SW480 (cell line): ENCODE data around the gene GINS2.
A peak's percentile ranks its signal among the peaks of the same experiment; 100 is the strongest.

ENCODE experiments used
- DNase-seq: peaks from one replicate; pipeline ENCODE4 v3.0.0-alpha.2; 2016; ENCODE audit warnings: low spot score

The GINS2 gene

GRCh38 chr16:85716022-85716679 lies 27.4 kb upstream of the GINS2 start:
- no peak for DNase-seq

- DNase-seq: peak; percentile 36
Observed at GRCh38 chr16:85715169-85716021, 26.6 kb upstream of the GINS2 start.

- DNase-seq: peak; percentile 70
Observed at GRCh38 chr16:85712801-85713200, 24.0 kb upstream of the GINS2 start.

DNA sequence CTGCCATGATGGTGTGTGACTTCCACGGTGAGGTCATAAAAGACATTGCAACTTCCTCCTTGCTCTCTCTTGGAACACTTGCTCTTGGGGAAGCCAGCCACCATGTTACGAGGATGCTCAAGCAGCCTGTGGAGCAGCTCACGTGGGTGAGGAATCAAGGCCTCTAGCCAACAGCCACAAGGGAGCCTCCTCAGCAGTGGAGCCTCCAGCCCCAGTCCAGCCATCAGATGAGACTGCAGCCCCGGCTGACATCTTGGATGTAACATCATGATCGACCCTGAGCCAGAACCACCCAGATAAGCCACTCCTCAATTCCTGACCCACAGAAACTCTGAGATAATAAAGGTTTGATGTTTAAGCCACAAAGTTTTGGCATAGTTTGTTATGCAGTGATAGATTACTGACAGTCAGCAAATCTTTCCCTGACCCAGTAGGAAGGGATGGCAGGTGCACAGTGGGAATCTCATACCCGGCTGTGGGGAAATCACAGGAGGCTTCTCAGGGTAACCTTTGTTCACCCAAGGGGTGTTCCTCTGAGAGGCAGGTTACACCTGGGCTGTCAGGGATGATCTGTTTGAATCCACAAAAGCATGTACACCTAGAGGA lies 23.3 kb upstream of the GINS2 start:
- no peak for DNase-seq

GRCh38 chr16:85710732-85711131 lies 22.0 kb upstream of the GINS2 start:
- DNase-seq: no peak

- no peak for DNase-seq
Observed at GRCh38 chr16:85709766-85710585, 21.2 kb upstream of the GINS2 start.

DNA sequence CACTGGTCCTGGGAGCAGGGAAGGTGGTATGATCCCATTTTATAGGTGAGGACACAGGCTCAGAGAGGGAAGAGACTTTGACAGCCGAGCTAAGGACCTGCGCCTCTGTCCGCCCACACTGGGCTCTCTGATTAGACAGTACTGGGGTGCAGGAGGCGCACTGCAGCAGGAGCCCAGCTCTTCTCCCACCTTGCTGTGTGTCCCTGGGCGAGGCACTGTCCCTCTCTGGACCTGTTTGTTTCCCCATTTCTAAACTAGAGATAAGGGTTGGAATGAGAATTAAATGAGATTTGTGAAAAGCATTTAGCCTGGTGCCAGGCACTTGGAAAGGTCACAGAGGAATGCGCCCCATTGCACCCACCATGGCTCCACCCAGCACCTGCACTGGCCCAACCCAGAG lies 19.6 kb upstream of the GINS2 start:
- no peak for DNase-seq

GRCh38 chr16:85707528-85708095 lies 18.9 kb upstream of the GINS2 start:
- DNase-seq: no peak

DNA sequence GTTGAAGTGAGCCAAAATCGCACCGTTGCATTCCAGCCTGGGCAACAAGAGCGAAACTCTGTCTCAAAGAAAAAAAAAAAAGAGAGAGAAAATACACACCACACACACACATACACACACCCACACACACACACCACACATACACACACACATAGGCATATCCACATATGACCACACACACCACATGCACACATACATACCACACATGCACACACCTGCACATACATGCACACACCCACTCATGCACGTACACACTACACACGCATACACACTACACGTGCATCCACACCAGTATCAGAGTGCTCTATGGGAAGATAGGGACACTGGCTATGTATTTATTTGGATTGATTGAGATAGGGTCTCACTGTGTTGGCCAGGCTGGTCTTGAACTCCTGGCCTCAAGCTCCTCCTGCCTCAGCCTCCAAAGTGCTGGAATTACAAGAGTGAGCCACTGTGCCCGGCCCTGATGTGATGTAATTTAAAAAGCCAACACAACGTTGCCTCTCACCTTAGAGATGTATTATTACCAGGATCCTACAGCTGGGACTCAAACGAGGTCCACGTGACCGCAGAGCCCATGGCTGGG lies 17.8 kb upstream of the GINS2 start:
- DNase-seq: no peak

DNA sequence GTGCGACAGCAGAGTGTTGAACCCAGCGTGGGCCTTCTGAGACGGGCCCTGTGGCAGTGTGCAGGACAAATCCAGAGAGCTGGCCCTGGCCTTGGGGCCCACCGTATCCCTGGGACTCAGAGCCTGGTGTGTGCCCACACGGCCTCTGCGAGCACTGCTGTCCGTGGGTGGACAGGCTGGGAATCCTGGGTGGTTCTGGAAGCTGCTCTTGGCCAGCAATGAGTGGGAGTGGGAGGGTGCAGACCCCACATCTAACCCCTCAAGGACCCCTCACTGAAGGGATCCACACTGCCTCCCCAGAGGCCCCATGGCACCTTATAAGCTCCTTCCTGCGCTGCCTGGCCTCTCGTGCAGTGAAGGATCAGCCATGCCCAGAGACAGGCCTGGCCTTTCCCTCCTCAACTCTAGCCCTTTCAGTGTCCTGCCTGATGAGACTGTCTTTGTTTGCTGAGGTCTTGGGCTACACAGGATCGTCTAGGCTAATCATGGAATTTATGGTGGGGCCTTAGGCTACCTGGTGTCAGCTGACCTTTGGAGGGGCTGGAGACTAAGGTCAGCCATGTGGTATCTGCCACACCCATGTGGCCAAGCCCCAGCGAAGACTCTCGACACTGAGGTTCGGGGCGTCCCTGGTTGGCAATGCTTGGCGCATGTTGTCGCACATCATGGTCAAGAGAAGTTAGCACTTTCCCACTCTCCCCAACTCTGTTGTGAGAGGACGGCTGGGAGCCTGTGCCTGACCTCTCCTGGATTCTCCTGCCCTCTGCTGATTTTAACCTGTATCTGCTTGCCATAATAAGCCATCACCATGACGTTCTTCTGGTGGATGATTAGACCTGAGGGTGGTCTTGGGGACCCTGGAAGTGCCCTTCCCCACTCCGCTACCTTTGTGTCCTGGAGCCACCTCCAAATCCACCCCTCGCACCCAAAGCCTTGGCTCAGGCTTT lies 16.4 kb upstream of the GINS2 start:
- DNase-seq: no peak

DNA sequence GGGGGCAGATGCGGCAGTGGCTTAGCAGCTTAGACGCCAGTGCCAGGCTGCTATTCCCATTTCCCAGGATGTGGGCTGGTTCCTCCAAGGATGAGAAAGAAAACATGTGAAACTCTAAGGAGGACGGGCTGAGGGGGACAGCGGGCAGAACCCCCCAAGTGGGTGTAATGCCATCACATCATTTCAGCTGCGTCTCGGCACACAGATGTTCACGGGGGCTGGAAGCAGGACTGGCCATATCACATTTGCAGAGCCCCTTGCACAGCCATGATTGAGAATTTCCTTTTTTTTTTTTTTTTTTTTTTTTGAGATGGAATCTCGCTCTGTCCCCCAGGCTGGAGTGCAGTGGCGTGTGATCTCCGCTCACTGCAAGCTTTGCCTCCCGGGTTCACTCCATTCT lies 15.3 kb upstream of the GINS2 start:
- no peak for DNase-seq

DNA sequence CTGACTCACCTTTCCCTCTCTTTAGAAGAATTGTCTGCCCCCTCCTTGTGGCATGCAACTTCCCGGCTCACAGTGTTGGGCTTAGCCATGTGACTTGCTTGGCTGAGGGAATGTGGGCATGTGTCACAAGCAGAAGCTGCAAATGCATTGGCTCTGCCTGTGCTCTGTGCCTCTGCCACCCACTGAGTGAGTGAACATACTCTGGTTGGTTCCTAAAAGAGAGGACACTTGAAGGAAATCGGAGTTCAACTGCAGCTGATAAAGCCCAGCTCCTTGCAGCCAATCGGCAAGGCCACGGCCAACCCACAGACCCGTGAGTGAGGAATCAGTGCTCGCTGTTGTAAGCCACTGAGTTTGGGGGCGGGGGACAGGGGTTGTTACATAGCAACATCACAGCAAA lies 10.9 kb upstream of the GINS2 start:
- DNase-seq: no peak

GRCh38 chr16:85698935-85699558 lies 10.3 kb upstream of the GINS2 start:
- DNase-seq: no peak

GRCh38 chr16:85698459-85698891 lies 9.7 kb upstream of the GINS2 start:
- DNase-seq: no peak

DNA sequence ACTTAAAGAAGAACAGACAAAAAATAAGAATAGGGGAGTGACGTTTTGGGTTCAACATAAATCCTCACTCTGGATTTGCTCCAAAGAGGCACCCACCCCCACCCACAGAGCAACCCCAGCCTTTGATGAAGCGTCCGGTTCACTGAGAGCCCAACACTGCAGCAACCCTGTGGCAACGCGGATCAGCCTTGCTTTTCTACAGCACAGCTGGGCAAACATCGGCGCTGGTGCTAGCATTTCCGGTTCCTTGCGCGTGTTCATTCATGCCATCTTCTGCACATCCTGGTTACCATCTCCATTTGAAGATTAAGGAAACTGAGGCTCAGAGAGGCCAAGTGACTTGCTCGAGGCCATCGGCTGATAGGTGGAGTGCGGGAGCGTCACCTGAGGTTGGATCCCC lies 8.7 kb upstream of the GINS2 start:
- DNase-seq: no peak

GRCh38 chr16:85696781-85697180 lies 8.0 kb upstream of the GINS2 start:
- DNase-seq: no peak

GRCh38 chr16:85695196-85696128 lies 6.7 kb upstream of the GINS2 start:
- DNase-seq: no peak

DNA sequence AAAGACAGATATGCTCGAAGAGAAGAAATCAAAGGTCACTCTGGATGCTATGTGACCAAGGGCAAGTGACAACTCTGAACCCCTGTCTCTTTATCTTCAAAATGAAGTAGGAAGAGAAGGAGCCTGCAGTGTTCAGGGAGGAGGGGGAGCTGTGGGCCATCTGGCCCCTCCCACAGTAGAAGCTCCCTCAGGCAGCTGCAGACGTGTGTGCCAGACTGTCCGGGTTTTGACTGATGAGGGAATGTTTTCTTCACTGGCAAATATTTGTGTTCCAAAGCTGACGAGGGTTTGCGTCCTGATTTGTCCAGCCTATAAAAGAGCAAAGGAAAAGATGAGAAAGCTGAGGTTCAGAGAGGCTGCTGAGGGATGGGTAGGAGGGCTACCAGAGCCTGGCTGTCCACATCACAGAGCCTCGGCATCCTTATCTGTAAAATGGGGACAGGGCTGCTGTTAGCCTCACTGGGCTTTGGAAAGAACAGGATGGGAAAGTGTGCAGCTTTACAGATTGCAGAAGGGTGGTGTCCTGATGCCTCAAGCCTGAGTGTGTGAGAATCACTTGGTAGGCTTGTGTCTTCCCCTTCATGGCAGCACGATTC lies 1.8 kb upstream of the GINS2 start:
- no peak for DNase-seq
